ENCODE data around the gene EIF2B4. TPM values are rescaled to one million over a fixed set of nuclear protein-coding genes. Genes with fewer than 3 reads are reported as not detected.

EIF2B4 gene
- total and polyA plus RNA-seq, 9 of the 15 experiments (the other 6 are each of a cell fraction or from before 2014, with no cell fraction given): 29.7 to 80.3 (median 58.9) TPM

DNA sequence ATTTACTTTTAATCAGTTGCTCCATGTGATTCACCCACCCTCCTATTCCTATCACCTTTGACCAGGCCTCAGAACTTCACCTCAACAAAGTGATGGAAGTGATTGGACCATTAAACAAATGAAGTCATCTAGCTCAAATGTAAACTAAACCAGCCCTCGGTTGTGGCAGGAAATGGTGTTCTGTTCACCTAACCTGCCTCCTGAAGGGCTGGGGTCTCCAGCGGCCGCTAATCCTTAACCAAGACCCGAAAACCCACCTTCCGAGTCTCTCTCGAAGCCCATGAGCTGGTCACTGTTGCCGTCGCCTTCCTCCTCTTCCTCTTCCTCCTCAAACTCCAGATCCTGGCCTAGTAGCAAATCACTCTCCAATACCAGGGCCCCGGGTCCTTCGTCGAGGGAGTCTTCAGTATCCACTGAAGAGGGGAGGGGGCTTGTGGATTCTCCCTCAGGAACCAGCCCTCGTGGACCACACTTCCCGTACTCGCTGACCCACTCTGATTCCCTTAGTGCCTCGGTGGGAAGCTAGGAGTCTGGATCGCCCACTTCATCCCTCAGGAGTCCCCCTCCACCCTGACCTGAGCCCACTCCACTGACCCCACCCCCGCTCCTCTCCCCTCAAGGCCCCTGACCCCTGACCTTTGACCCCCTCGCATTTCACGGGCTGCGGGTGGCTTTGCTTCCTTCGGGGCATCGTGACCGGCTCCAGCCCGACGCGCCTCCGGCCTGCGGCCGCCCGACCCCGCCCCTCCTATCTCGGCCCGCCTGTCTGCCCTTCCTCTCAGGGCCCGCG lies 9.9 kb upstream of the EIF2B4 start (continued):
- TF ChIP-seq, protein P1, sequence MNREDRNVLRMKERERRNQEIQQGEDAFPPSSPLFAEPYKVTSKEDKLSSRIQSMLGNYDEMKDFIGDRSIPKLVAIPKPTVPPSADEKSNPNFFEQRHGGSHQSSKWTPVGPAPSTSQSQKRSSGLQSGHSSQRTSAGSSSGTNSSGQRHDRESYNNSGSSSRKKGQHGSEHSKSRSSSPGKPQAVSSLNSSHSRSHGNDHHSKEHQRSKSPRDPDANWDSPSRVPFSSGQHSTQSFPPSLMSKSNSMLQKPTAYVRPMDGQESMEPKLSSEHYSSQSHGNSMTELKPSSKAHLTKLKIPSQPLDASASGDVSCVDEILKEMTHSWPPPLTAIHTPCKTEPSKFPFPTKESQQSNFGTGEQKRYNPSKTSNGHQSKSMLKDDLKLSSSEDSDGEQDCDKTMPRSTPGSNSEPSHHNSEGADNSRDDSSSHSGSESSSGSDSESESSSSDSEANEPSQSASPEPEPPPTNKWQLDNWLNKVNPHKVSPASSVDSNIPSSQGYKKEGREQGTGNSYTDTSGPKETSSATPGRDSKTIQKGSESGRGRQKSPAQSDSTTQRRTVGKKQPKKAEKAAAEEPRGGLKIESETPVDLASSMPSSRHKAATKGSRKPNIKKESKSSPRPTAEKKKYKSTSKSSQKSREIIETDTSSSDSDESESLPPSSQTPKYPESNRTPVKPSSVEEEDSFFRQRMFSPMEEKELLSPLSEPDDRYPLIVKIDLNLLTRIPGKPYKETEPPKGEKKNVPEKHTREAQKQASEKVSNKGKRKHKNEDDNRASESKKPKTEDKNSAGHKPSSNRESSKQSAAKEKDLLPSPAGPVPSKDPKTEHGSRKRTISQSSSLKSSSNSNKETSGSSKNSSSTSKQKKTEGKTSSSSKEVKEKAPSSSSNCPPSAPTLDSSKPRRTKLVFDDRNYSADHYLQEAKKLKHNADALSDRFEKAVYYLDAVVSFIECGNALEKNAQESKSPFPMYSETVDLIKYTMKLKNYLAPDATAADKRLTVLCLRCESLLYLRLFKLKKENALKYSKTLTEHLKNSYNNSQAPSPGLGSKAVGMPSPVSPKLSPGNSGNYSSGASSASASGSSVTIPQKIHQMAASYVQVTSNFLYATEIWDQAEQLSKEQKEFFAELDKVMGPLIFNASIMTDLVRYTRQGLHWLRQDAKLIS (CRISPR knock-in tag; IDR thresholded peaks at IDR 0.05): 0 out of 2 replicates have a peak, but pooled peaks have one; percentile 0
- TF ChIP-seq CREM (IDR thresholded peaks at IDR 0.05; ENCODE audit: low read depth) (no peak), NCOR1 (IDR thresholded peaks at IDR 0.05) (peak; percentile 34; the same call in 1 of the 2 replicates), SETDB1 (IDR thresholded peaks at IDR 0.05; ENCODE audit: low read length) (no peak), HMG20A (CRISPR knock-in tag; conservative IDR thresholded peaks at IDR 0.05) (no peak), KLF6 (CRISPR knock-in tag; IDR thresholded peaks at IDR 0.05; ENCODE audit: borderline replicate concordance) (no peak), NELFE (IDR thresholded peaks at IDR 0.05; ENCODE audit: insufficient read depth, insufficient read length) (no peak), NFRKB (IDR thresholded peaks at IDR 0.05; ENCODE audit: low read depth) (0 out of 2 replicates have a peak, but pooled peaks have one; percentile 41), CBFB (CRISPR knock-in tag; IDR thresholded peaks at IDR 0.05) (no peak)
- TF ChIP-seq, protein P2, sequence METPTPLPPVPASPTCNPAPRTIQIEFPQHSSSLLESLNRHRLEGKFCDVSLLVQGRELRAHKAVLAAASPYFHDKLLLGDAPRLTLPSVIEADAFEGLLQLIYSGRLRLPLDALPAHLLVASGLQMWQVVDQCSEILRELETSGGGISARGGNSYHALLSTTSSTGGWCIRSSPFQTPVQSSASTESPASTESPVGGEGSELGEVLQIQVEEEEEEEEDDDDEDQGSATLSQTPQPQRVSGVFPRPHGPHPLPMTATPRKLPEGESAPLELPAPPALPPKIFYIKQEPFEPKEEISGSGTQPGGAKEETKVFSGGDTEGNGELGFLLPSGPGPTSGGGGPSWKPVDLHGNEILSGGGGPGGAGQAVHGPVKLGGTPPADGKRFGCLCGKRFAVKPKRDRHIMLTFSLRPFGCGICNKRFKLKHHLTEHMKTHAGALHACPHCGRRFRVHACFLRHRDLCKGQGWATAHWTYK (CRISPR knock-in tag; IDR thresholded peaks at IDR 0.05): no peak; the same call in 1 of the 2 replicates
- TF ChIP-seq, protein P3, sequence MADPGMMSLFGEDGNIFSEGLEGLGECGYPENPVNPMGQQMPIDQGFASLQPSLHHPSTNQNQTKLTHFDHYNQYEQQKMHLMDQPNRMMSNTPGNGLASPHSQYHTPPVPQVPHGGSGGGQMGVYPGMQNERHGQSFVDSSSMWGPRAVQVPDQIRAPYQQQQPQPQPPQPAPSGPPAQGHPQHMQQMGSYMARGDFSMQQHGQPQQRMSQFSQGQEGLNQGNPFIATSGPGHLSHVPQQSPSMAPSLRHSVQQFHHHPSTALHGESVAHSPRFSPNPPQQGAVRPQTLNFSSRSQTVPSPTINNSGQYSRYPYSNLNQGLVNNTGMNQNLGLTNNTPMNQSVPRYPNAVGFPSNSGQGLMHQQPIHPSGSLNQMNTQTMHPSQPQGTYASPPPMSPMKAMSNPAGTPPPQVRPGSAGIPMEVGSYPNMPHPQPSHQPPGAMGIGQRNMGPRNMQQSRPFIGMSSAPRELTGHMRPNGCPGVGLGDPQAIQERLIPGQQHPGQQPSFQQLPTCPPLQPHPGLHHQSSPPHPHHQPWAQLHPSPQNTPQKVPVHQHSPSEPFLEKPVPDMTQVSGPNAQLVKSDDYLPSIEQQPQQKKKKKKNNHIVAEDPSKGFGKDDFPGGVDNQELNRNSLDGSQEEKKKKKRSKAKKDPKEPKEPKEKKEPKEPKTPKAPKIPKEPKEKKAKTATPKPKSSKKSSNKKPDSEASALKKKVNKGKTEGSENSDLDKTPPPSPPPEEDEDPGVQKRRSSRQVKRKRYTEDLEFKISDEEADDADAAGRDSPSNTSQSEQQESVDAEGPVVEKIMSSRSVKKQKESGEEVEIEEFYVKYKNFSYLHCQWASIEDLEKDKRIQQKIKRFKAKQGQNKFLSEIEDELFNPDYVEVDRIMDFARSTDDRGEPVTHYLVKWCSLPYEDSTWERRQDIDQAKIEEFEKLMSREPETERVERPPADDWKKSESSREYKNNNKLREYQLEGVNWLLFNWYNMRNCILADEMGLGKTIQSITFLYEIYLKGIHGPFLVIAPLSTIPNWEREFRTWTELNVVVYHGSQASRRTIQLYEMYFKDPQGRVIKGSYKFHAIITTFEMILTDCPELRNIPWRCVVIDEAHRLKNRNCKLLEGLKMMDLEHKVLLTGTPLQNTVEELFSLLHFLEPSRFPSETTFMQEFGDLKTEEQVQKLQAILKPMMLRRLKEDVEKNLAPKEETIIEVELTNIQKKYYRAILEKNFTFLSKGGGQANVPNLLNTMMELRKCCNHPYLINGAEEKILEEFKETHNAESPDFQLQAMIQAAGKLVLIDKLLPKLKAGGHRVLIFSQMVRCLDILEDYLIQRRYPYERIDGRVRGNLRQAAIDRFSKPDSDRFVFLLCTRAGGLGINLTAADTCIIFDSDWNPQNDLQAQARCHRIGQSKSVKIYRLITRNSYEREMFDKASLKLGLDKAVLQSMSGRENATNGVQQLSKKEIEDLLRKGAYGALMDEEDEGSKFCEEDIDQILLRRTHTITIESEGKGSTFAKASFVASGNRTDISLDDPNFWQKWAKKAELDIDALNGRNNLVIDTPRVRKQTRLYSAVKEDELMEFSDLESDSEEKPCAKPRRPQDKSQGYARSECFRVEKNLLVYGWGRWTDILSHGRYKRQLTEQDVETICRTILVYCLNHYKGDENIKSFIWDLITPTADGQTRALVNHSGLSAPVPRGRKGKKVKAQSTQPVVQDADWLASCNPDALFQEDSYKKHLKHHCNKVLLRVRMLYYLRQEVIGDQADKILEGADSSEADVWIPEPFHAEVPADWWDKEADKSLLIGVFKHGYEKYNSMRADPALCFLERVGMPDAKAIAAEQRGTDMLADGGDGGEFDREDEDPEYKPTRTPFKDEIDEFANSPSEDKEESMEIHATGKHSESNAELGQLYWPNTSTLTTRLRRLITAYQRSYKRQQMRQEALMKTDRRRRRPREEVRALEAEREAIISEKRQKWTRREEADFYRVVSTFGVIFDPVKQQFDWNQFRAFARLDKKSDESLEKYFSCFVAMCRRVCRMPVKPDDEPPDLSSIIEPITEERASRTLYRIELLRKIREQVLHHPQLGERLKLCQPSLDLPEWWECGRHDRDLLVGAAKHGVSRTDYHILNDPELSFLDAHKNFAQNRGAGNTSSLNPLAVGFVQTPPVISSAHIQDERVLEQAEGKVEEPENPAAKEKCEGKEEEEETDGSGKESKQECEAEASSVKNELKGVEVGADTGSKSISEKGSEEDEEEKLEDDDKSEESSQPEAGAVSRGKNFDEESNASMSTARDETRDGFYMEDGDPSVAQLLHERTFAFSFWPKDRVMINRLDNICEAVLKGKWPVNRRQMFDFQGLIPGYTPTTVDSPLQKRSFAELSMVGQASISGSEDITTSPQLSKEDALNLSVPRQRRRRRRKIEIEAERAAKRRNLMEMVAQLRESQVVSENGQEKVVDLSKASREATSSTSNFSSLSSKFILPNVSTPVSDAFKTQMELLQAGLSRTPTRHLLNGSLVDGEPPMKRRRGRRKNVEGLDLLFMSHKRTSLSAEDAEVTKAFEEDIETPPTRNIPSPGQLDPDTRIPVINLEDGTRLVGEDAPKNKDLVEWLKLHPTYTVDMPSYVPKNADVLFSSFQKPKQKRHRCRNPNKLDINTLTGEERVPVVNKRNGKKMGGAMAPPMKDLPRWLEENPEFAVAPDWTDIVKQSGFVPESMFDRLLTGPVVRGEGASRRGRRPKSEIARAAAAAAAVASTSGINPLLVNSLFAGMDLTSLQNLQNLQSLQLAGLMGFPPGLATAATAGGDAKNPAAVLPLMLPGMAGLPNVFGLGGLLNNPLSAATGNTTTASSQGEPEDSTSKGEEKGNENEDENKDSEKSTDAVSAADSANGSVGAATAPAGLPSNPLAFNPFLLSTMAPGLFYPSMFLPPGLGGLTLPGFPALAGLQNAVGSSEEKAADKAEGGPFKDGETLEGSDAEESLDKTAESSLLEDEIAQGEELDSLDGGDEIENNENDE (IDR thresholded peaks at IDR 0.05; ENCODE audit: low read depth, low read length): no peak

Data from K562 (cell line).